HEK293 (cell line): ENCODE measurements around the gene ZFAND3.

Experiments
- CTCF ChIA-PET: fragments of 350-600 bp; formaldehyde crosslinking; extraction: SDS; loops from one replicate; lab custom pipeline; 2021; ENCODE audit warnings: antibody characterized with exemption; lab: Yijun Ruan, JAX
- POLR2A ChIA-PET: fragments of 300-600 bp; formaldehyde crosslinking; extraction: SDS; loops from one replicate; lab custom pipeline; 2020; ENCODE audit warnings: antibody characterized with exemption, inconsistent platforms; lab: Yijun Ruan, JAX
- H3K27ac ChIP-seq: fragments of 200-500 bp; sonication (Bioruptor generic); 2 replicates; pipeline ENCODE4 v1.5.1; 2014; ENCODE audit warnings: low read depth, low read length, control low read depth, inconsistent platforms; ENCODE audit errors: extremely low read depth
- H3K36me3 ChIP-seq, 2 experiments: fragments of 200-500 bp in 1 of 2; sonication (Bioruptor generic) in 1 of 2; 1 replicate in 1 of 2; 2 replicates in 1 of 2; pipeline ENCODE4 v1.5.1; 2014 to 2017; ENCODE audit warnings: inconsistent platforms in 2 of 2, low read length in 2 of 2; ENCODE audit not compliant: control insufficient read depth in 2 of 2, insufficient read depth in 1 of 2
- H3K4me1 ChIP-seq: fragments of 200-500 bp; sonication (Bioruptor generic); 2 replicates; pipeline ENCODE4 v1.5.1; 2014; ENCODE audit warnings: mild to moderate bottlenecking, low read length, inconsistent platforms; ENCODE audit not compliant: control insufficient read depth, insufficient read depth
- H3K4me3 ChIP-seq: 2 replicates; pipeline ENCODE4 v1.5.1; 2011; ENCODE audit warnings: low read depth, mild to moderate bottlenecking, control low read depth, low read length, moderate library complexity
- H3K9me3 ChIP-seq: fragments of 200-500 bp; sonication (Bioruptor generic); 2 replicates; pipeline ENCODE4 v1.5.1; 2014; ENCODE audit warnings: low read depth, low read length, inconsistent platforms; ENCODE audit not compliant: control insufficient read depth, insufficient read depth
- BCL11B ChIP-seq: fragments of 450-650 bp; formaldehyde crosslinking; IDR thresholded peaks from 2 replicates; pipeline ENCODE4 v1.5.1; 2016; ENCODE audit warnings: low read depth, missing biosample characterization, missing genetic modification characterization
- BCL6B ChIP-seq: fragments of 450-650 bp; formaldehyde crosslinking; IDR thresholded peaks from 2 replicates; pipeline ENCODE4 v1.5.1; 2017; ENCODE audit warnings: missing biosample characterization, missing genetic modification characterization
- INSM2 ChIP-seq: fragments of 450-650 bp; formaldehyde crosslinking; IDR thresholded peaks from 2 replicates; pipeline ENCODE4 v1.5.1; 2016; ENCODE audit warnings: missing biosample characterization, missing genetic modification characterization
- KLF8 ChIP-seq: fragments of 450-650 bp; formaldehyde crosslinking; IDR thresholded peaks from 2 replicates; pipeline ENCODE4 v1.5.1; 2016; ENCODE audit warnings: missing biosample characterization, missing genetic modification characterization
- MZF1 ChIP-seq: fragments of 450-650 bp; formaldehyde crosslinking; IDR thresholded peaks from 2 replicates; pipeline ENCODE4 v1.5.1; 2017; ENCODE audit warnings: missing biosample characterization, missing genetic modification characterization, borderline replicate concordance
- OSR2 ChIP-seq: fragments of 450-650 bp; formaldehyde crosslinking; IDR thresholded peaks from 2 replicates; pipeline ENCODE4 v1.5.1; 2016; ENCODE audit warnings: missing biosample characterization, missing genetic modification characterization
- PATZ1 ChIP-seq: fragments of 450-650 bp; formaldehyde crosslinking; IDR thresholded peaks from 2 replicates; pipeline ENCODE4 v1.5.1; 2016; ENCODE audit warnings: missing biosample characterization, missing genetic modification characterization
- SP7 ChIP-seq: fragments of 450-650 bp; formaldehyde crosslinking; IDR thresholded peaks from 2 replicates; pipeline ENCODE4 v1.5.1; 2016; ENCODE audit warnings: missing biosample characterization, missing genetic modification characterization
- TCF7L2 ChIP-seq: IDR thresholded peaks from 2 replicates; pipeline ENCODE4 v1.6.1; 2011; ENCODE audit warnings: low read depth, mild to moderate bottlenecking, inconsistent platforms, low read length, moderate library complexity, borderline replicate concordance
- ZNF10 ChIP-seq: fragments of 450-650 bp; formaldehyde crosslinking; IDR thresholded peaks from 2 replicates; pipeline ENCODE4 v1.5.1; 2017; ENCODE audit warnings: missing biosample characterization, missing genetic modification characterization
- ZNF138 ChIP-seq: fragments of 450-650 bp; formaldehyde crosslinking; IDR thresholded peaks from 2 replicates; pipeline ENCODE4 v1.5.1; 2016; ENCODE audit warnings: missing biosample characterization, missing genetic modification characterization, borderline replicate concordance
- ZNF18 ChIP-seq: fragments of 450-650 bp; formaldehyde crosslinking; IDR thresholded peaks from 2 replicates; pipeline ENCODE4 v1.5.1; 2016; ENCODE audit warnings: missing biosample characterization, missing genetic modification characterization
- ZNF311 ChIP-seq: fragments of 450-650 bp; formaldehyde crosslinking; IDR thresholded peaks from 2 replicates; pipeline ENCODE4 v1.5.1; 2017; ENCODE audit warnings: missing biosample characterization, missing genetic modification characterization, borderline replicate concordance
- ZNF37A ChIP-seq: fragments of 450-650 bp; IDR thresholded peaks from 2 replicates; pipeline ENCODE4 v1.5.1; 2018; ENCODE audit warnings: missing biosample characterization, missing genetic modification characterization
- ZNF404 ChIP-seq: fragments of 450-650 bp; formaldehyde crosslinking; IDR thresholded peaks from 2 replicates; pipeline ENCODE4 v1.5.1; 2017; ENCODE audit warnings: missing biosample characterization, missing genetic modification characterization
- ZNF571 ChIP-seq: fragments of 450-650 bp; formaldehyde crosslinking; IDR thresholded peaks from 2 replicates; pipeline ENCODE4 v1.5.0; 2017; ENCODE audit warnings: missing biosample characterization, missing genetic modification characterization
- ZNF629 ChIP-seq: fragments of 450-650 bp; formaldehyde crosslinking; IDR thresholded peaks from 2 replicates; pipeline ENCODE4 v1.5.1; 2017; ENCODE audit warnings: missing biosample characterization, missing genetic modification characterization
- ZNF658 ChIP-seq: fragments of 450-650 bp; formaldehyde crosslinking; IDR thresholded peaks from 2 replicates; pipeline ENCODE4; 2016; ENCODE audit warnings: missing biosample characterization, missing genetic modification characterization
- ZNF660 ChIP-seq: fragments of 450-650 bp; IDR thresholded peaks from 2 replicates; pipeline ENCODE4 v1.5.1; 2018; ENCODE audit warnings: missing biosample characterization, mild to moderate bottlenecking, missing genetic modification characterization
- ZNF664 ChIP-seq: fragments of 450-650 bp; formaldehyde crosslinking; IDR thresholded peaks from 2 replicates; pipeline ENCODE4 v1.5.1; 2016; ENCODE audit warnings: missing biosample characterization, missing genetic modification characterization
- ZNF704 ChIP-seq: fragments of 450-650 bp; formaldehyde crosslinking; IDR thresholded peaks from 2 replicates; pipeline ENCODE4 v1.5.1; 2016; ENCODE audit warnings: missing biosample characterization, missing genetic modification characterization
- ZNF785 ChIP-seq: fragments of 450-650 bp; formaldehyde crosslinking; IDR thresholded peaks from 2 replicates; pipeline ENCODE4 v1.5.1; 2016; ENCODE audit warnings: missing biosample characterization, missing genetic modification characterization
- ZNF792 ChIP-seq: fragments of 450-650 bp; formaldehyde crosslinking; IDR thresholded peaks from 2 replicates; pipeline ENCODE4 v1.5.1; 2016; ENCODE audit warnings: missing biosample characterization, missing genetic modification characterization
- ZNF843 ChIP-seq: fragments of 450-650 bp; formaldehyde crosslinking; IDR thresholded peaks from 2 replicates; pipeline ENCODE4 v1.5.1; 2016; ENCODE audit warnings: missing biosample characterization, missing genetic modification characterization
- ZSCAN4 ChIP-seq: fragments of 450-650 bp; formaldehyde crosslinking; IDR thresholded peaks from 2 replicates; pipeline ENCODE4 v1.5.1; 2017; ENCODE audit warnings: missing biosample characterization, missing genetic modification characterization

ZFAND3 gene

GRCh38 chr6:38057994-38058393 is 238.5 kb downstream of the ZFAND3 start (continued):
- TF ChIP-seq PATZ1 (tag by site-specific recombination) (peak; percentile 25; the same call in 1 of the 2 replicates), INSM2 (tag by site-specific recombination) (0 out of 2 replicates have a peak, but pooled peaks have one; percentile 30), BCL6B (tag by site-specific recombination) (0 out of 2 replicates have a peak, but pooled peaks have one; percentile 13), MZF1 (tag by site-specific recombination) (peak; percentile 99), ZNF404 (tag by site-specific recombination) (no peak), ZNF10 (tag by site-specific recombination) (0 out of 2 replicates have a peak, but pooled peaks have one; percentile 44), KLF8 (peak; percentile 47; the same call in 1 of the 2 replicates), ZNF37A (tag by site-specific recombination) (no peak), ZNF843 (0 out of 2 replicates have a peak, but pooled peaks have one; percentile 46), ZNF629 (tag by site-specific recombination) (peak; percentile 49; the same call in 1 of the 2 replicates), BCL11B (tag by site-specific recombination) (peak; percentile 43; the same call in 1 of the 2 replicates), ZNF792 (tag by site-specific recombination) (no peak), SP7 (peak; percentile 73), ZSCAN4 (tag by site-specific recombination) (peak; percentile 29; the same call in 1 of the 2 replicates)

GRCh38 chr6:38062066-38062465 is 242.5 kb downstream of the ZFAND3 start:
- peaks cover 12 to 30% of the 10 kb centered on the region in 2 experiments; a peak in 2 of 3 replicates for H3K36me3 ChIP-seq
- no peaks in the 10 kb centered on the region for H3K9me3 ChIP-seq
- no peak for TF ChIP-seq ZNF571 (tag by site-specific recombination)
- TF ChIP-seq ZNF664 (tag by site-specific recombination) = peak; percentile 93
- TF ChIP-seq, all 188 proteins: peak for 1
- POLR2A ChIA-PET = no interaction called here
- Histone ChIP-seq H3K27ac (no peak overlapping the region), H3K4me1 (peaks cover 2% of the 10 kb centered on the region; the same call in 1 of the 2 replicates), H3K4me3 (no peak overlapping the region)
- CTCF ChIA-PET = interaction anchor here (1.0 kb wide), 1 partner anchor 50 kb away, joined by 3 read pairs; no protein-coding TSS in a partner anchor

- Histone ChIP-seq H3K4me1 (no peaks in the 10 kb centered on the region; the same call in 1 of the 2 replicates), H3K27ac (no peak overlapping the region), H3K9me3 (no peaks in the 10 kb centered on the region), H3K36me3 (peaks cover 12 to 30% of the 10 kb centered on the region in 2 experiments; a peak in 2 of 3 replicates), H3K4me3 (no peak overlapping the region)
- ChIA-PET POLR2A (no interaction called here), CTCF (interaction anchor here (0.7 to 1.0 kb wide), 3 partner anchors 26 to 503 kb away, joined by 3 to 6 read pairs (median 3); no protein-coding TSS in a partner anchor)
- TF ChIP-seq ZNF138 (no peak), TCF7L2 (no peak), ZNF658 (tag by site-specific recombination) (no peak), ZNF704 (tag by site-specific recombination) (no peak), ZNF311 (no peak), ZNF18 (tag by site-specific recombination) (no peak), ZNF785 (tag by site-specific recombination) (no peak), ZNF792 (tag by site-specific recombination) (no peak), ZNF660 (tag by site-specific recombination) (no peak), OSR2 (tag by site-specific recombination) (no peak)
Measured at GRCh38 chr6:38063973-38064372, 244.4 kb downstream of the ZFAND3 start.
